IPS-15b (cell line): ENCODE results near the gene TECTA.

Experiments used
- H3K27me3 ChIP-seq: one replicate; pipeline ENCODE4 v1.6.1; 2013; ENCODE audit warnings: low read length; ENCODE audit not compliant: control insufficient read depth, insufficient read depth
- H3K36me3 ChIP-seq: one replicate; pipeline ENCODE4 v1.6.1; 2013; ENCODE audit warnings: low read length; ENCODE audit not compliant: control insufficient read depth, insufficient read depth
- H3K4me1 ChIP-seq: one replicate; pipeline ENCODE4 v1.6.1; 2013; ENCODE audit warnings: mild to moderate bottlenecking, low read length; ENCODE audit not compliant: control insufficient read depth, insufficient read depth
- H3K4me3 ChIP-seq: one replicate; pipeline ENCODE4 v1.5.1; 2013; ENCODE audit warnings: low read depth, low read length
- H3K9ac ChIP-seq: one replicate; pipeline ENCODE4 v1.6.1; 2013; ENCODE audit warnings: low read depth, mild to moderate bottlenecking, low read length
- H3K9me3 ChIP-seq: one replicate; pipeline ENCODE4 v1.6.1; 2013; ENCODE audit warnings: mild to moderate bottlenecking, low read length; ENCODE audit not compliant: control insufficient read depth, insufficient read depth

Gene TECTA, protein sequence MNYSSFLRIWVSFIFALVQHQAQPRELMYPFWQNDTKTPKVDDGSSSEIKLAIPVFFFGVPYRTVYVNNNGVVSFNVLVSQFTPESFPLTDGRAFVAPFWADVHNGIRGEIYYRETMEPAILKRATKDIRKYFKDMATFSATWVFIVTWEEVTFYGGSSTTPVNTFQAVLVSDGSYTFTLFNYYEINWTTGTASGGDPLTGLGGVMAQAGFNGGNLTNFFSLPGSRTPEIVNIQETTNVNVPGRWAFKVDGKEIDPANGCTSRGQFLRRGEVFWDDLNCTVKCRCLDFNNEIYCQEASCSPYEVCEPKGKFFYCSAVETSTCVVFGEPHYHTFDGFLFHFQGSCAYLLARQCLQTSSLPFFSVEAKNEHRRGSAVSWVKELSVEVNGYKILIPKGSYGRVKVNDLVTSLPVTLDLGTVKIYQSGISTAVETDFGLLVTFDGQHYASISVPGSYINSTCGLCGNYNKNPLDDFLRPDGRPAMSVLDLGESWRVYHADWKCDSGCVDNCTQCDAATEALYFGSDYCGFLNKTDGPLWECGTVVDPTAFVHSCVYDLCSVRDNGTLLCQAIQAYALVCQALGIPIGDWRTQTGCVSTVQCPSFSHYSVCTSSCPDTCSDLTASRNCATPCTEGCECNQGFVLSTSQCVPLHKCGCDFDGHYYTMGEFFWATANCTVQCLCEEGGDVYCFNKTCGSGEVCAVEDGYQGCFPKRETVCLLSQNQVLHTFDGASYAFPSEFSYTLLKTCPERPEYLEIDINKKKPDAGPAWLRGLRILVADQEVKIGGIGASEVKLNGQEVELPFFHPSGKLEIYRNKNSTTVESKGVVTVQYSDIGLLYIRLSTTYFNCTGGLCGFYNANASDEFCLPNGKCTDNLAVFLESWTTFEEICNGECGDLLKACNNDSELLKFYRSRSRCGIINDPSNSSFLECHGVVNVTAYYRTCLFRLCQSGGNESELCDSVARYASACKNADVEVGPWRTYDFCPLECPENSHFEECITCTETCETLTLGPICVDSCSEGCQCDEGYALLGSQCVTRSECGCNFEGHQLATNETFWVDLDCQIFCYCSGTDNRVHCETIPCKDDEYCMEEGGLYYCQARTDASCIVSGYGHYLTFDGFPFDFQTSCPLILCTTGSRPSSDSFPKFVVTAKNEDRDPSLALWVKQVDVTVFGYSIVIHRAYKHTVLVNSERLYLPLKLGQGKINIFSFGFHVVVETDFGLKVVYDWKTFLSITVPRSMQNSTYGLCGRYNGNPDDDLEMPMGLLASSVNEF (N-terminal part only)

DNA sequence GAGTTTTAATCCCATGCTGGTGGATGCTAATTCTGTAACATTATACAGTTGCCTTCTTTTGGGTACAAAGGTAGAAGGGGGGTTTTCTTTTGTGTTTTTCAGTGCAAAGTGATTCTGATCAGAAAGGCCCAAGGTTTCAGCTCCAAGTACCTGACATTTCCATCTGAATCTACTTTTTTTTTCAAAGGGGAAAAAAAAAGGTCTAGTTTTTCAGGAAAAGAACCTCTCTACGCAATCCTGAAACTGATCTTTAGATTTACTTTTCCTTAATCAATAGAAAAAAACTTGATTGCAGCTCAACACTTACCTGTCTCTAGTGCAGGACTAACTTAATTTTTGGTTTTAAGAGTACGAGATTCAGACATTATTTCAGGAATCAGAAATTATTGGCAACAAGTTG, at the start of gene TECTA:
Gene TECTA, plus strand, starts transcription at position 301 of the 400 bp plus-strand sequence. CDS start 1,423 bp downstream, outside the sequence.
- no peak within 1 kb of the TSS for H3K4me3 ChIP-seq
- no peak within 1 kb of the TSS for H3K9ac ChIP-seq
- H3K36me3 ChIP-seq, result no peaks in the 10 kb centered on the region
- H3K27me3 ChIP-seq, result no peaks in the 10 kb centered on the region
- peaks cover 20% of the 10 kb centered on the region for H3K4me1 ChIP-seq
- no peaks in the 10 kb centered on the region for H3K9me3 ChIP-seq

DNA sequence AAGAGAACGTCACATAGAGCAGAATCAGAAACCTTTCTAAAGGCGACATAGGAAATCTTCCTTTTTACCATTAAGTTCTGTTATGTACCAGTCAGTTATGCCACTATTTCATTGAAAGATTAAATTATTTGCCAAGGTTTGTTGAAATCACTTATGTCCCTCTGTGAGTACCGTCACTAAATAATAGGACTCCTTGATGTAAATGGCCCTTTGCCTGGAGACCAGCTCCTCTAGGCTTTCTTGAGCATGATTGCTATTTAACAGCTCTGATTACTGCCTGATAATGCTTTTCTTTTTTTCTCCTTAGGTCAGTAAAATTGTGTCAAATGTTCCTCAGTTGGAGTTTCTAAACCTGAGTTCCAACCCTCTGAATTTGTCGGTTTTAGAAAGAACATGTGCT, 47.8 kb upstream of the TECTA start:
- Histone ChIP-seq H3K4me3 (no peak overlapping the region), H3K36me3 (peaks cover 5% of the 10 kb centered on the region), H3K27me3 (no peaks in the 10 kb centered on the region), H3K4me1 (no peaks in the 10 kb centered on the region), H3K9ac (no peak overlapping the region), H3K9me3 (no peaks in the 10 kb centered on the region)

DNA sequence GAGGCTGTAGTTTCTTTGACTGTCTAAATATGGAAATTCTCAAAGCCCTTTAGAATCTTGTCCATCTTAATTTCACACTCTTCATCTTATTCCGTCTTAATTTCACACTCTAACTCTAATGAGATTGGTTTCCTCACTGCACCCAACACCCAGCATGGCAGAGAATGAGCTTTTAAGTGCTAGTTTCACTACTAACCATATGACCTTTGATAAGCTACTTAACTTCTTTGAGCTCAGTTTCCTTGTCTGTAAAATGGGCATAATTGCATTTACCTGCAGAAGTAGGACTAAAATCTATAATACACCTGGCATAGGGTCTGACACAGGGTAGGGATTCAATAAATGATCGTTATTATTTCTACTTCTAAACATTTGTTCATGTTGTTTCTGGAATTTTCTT, 46.8 kb upstream of the TECTA start:
- H3K27me3 ChIP-seq, result no peaks in the 10 kb centered on the region

DNA sequence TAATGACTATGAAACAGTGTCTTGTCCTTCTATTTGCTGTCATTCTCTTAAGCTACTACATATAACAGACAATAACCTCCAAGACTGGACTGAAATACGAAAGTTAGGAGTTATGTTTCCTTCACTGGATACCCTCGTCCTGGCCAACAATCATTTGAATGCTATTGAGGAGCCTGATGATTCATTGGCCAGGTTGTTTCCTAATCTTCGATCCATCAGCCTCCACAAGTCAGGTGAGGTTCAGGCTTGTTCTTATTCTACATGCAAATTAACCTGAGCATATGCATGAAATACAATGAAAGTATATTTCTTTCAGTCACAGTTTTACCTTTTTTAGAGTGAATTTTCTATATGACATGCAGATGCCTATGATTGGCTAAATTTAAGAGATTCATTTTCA, 46.0 kb upstream of the TECTA start:
- no peak overlapping the region for H3K9ac ChIP-seq
- peaks cover 5% of the 10 kb centered on the region for H3K36me3 ChIP-seq

More for the DNA sequence above, 46.8 kb upstream of the TECTA start:
- Histone ChIP-seq H3K36me3 (peaks cover 5% of the 10 kb centered on the region), H3K4me3 (no peak overlapping the region), H3K9ac (no peak overlapping the region), H3K9me3 (no peaks in the 10 kb centered on the region), H3K4me1 (no peaks in the 10 kb centered on the region)

DNA sequence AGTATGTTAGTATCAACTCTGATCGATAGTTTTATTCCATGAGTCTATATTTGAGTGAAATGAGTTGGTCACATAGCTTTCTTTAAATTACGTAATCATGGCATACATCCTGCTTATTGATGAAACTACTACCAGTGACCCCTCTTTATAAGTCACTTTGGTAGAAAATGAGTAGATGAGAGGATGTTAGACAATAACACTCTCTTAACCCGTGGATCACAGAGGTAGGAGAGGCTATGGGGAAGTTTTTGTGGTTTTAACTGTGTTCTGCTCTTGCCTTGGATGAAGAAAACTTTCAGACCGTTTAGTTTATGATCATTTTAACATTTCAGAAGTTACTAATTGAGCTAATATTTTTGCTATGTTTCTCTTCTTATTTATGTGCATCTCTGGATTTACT, 43.1 kb upstream of the TECTA start:
- H3K36me3 ChIP-seq, result peaks cover 5% of the 10 kb centered on the region
- no peaks in the 10 kb centered on the region for H3K4me1 ChIP-seq
- no peaks in the 10 kb centered on the region for H3K9me3 ChIP-seq
- H3K4me3 ChIP-seq, result no peak overlapping the region
- H3K27me3 ChIP-seq, result no peaks in the 10 kb centered on the region
- no peak overlapping the region for H3K9ac ChIP-seq

More for the DNA sequence above, 46.0 kb upstream of the TECTA start:
- Histone ChIP-seq H3K4me1 (no peaks in the 10 kb centered on the region), H3K9me3 (no peaks in the 10 kb centered on the region), H3K27me3 (no peaks in the 10 kb centered on the region), H3K4me3 (no peak overlapping the region)

DNA sequence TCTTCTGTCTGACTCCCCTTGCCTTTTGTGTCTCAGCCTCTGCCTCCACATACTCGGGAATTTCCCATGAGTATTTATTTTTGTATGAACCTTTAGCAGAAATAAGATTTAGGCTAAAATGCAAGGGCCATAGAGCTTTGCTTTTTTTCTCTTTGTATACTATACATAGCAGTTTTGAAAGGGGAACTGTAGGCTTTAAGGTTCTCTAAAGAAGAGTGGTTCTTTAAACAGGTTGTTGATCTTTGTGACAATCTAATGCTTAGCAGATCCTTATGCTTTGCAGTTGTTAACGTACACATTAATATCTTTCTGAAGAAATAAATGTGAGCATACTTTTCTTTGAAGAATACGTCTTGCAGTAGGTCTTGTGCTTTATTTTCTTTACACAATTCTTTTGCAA, 42.1 kb upstream of the TECTA start:
- H3K4me1 ChIP-seq, result no peaks in the 10 kb centered on the region
- no peaks in the 10 kb centered on the region for H3K36me3 ChIP-seq
- H3K9me3 ChIP-seq, result no peaks in the 10 kb centered on the region
- no peak overlapping the region for H3K4me3 ChIP-seq
- no peak overlapping the region for H3K9ac ChIP-seq
- no peaks in the 10 kb centered on the region for H3K27me3 ChIP-seq

DNA sequence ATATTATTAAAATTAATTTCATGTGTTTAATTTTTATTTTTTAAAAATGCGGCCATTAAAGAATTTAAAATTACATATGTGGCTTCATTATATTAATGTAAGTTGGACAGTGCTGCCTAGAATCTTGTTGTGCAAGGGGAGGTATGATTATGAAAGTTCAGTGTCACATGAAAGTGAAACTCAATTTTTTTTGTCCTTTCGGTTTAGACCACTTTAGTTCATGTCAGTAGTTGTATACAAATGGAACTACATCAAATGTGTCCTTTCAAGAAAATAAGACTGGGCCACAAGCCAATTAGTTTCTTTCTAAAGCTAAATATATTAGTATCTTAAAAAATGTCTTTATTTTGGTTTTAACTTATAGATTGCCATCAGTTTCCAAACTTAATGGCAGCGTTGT, 41.4 kb upstream of the TECTA start:
- no peaks in the 10 kb centered on the region for H3K9me3 ChIP-seq
- H3K27me3 ChIP-seq, result no peaks in the 10 kb centered on the region
- H3K4me1 ChIP-seq, result no peaks in the 10 kb centered on the region
- no peak overlapping the region for H3K9ac ChIP-seq
- no peaks in the 10 kb centered on the region for H3K36me3 ChIP-seq
- H3K4me3 ChIP-seq, result no peak overlapping the region

DNA sequence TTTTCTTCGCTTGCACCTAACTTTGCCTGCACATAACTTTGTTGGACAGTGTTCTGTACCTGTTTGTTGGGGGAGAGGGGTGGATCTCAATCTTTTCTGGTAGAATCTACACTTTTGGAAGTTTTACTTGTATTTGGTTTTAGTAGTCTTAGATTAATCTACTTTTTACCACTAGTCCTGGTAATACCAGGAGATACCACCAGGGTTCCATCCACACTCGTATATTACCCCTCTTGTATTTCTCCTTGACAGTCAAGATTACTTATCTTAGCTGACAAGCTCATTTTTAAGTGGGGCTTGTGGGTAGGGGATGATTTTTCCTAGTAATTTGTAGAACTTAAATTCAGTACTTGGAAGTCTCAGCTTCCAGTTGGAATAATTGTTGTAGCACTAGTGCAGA, 37.3 kb upstream of the TECTA start:
- no peak overlapping the region for H3K9ac ChIP-seq
- no peaks in the 10 kb centered on the region for H3K9me3 ChIP-seq
- no peaks in the 10 kb centered on the region for H3K36me3 ChIP-seq
- no peak overlapping the region for H3K4me3 ChIP-seq
- H3K4me1 ChIP-seq, result no peaks in the 10 kb centered on the region
- H3K27me3 ChIP-seq, result no peaks in the 10 kb centered on the region

DNA sequence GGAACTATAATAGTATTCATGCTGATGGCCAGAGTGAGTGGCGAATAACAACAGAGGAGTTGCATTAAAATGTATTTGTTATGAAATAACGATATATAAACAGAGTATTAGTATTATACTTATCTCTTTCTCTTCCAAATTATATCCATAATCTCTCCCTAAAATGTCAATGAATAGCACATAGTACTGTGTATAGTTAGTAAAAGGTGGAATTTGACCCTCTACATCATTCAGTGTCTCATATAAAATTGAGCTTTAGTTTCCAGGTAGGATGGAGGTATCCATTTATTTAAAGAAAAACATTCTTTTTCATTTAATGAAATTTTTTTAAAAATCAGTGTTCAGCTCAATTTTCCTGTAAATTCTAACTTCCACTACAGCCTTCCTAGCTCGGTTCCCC, 34.4 kb upstream of the TECTA start:
- Histone ChIP-seq H3K9me3 (no peaks in the 10 kb centered on the region), H3K9ac (no peak overlapping the region), H3K4me1 (no peaks in the 10 kb centered on the region), H3K4me3 (no peak overlapping the region), H3K36me3 (no peaks in the 10 kb centered on the region), H3K27me3 (no peaks in the 10 kb centered on the region)

DNA sequence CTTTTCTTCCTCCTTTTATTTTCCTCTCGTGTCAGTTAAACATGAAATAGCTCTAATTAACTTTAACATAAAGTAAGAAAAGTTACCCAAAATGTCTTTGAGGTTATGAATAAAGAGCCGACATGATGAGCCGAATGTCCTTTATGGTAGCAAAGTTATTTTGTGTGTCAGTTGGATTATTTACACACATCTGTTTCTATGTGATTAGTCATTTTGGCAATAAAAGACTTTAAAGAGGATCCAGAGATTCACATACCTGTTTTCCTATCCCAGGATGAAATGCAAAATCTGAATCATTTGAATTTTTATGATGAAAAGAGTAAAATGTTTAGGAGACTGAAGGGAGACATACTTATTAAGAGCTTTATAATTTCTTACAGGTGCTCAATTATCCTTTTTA, 34.0 kb upstream of the TECTA start:
- no peak overlapping the region for H3K4me3 ChIP-seq
- no peaks in the 10 kb centered on the region for H3K9me3 ChIP-seq
- H3K4me1 ChIP-seq, result no peaks in the 10 kb centered on the region
- no peak overlapping the region for H3K9ac ChIP-seq
- H3K27me3 ChIP-seq, result no peaks in the 10 kb centered on the region
- no peaks in the 10 kb centered on the region for H3K36me3 ChIP-seq

DNA sequence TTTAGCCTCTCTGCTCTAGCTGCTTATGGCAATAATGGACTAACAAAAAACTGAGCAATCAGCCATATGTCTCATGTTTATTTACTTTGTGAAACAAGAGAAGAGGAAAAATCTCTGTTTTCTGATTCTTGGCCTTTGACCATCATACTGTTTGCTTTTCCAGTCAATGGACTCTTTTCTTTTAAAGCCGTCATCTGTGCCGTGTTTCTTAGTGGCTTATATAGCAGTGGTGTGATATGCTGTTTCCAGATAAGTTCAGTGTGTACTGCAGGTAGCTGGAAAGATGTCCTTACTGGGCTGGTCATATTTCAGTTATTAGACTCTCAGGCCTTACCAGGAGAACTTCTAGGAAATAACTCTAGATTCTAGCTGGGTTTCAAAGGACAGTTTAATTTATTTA, 33.6 kb upstream of the TECTA start:
- no peaks in the 10 kb centered on the region for H3K27me3 ChIP-seq
- H3K9ac ChIP-seq, result no peak overlapping the region
- no peak overlapping the region for H3K4me3 ChIP-seq
- H3K36me3 ChIP-seq, result no peaks in the 10 kb centered on the region
- H3K9me3 ChIP-seq, result no peaks in the 10 kb centered on the region
- H3K4me1 ChIP-seq, result no peaks in the 10 kb centered on the region
